Measurements from ENCODE around the gene MARCO.
"Not testable (repeated sequence)": the region's sequence is repeated elsewhere in the genome, so short reads cannot be mapped to it uniquely, and the experiment has no call there.

The MARCO gene

GRCh38 chr2:119028327-119029174 lies 86.6 kb downstream of the MARCO start:
- no peak overlapping the region for H3K27ac ChIP-seq (ENCODE audit: low read length)
- DNase-seq (peak; percentile 7), ATAC-seq (ENCODE audit: insufficient read depth, low read depth) (no peak)
- H3K9ac ChIP-seq (ENCODE audit: low read depth, low read length): no peak overlapping the region
- H3K4me2 ChIP-seq (ENCODE audit: insufficient read depth, low read length): no peak overlapping the region
- H4K20me1 ChIP-seq (ENCODE audit: insufficient read depth, low read length): no peaks in the 10 kb centered on the region
- no peaks in the 10 kb centered on the region for H3K4me1 ChIP-seq (ENCODE audit: insufficient read depth, low read length)
- no peak overlapping the region for H2AFZ ChIP-seq (ENCODE audit: low read depth, low read length)
- H3K36me3 ChIP-seq (ENCODE audit: insufficient read depth, low read length): no peaks in the 10 kb centered on the region
- H3K27me3 ChIP-seq (ENCODE audit: insufficient read depth, low read length, poor library complexity): no peaks in the 10 kb centered on the region
- TF ChIP-seq, protein P1, sequence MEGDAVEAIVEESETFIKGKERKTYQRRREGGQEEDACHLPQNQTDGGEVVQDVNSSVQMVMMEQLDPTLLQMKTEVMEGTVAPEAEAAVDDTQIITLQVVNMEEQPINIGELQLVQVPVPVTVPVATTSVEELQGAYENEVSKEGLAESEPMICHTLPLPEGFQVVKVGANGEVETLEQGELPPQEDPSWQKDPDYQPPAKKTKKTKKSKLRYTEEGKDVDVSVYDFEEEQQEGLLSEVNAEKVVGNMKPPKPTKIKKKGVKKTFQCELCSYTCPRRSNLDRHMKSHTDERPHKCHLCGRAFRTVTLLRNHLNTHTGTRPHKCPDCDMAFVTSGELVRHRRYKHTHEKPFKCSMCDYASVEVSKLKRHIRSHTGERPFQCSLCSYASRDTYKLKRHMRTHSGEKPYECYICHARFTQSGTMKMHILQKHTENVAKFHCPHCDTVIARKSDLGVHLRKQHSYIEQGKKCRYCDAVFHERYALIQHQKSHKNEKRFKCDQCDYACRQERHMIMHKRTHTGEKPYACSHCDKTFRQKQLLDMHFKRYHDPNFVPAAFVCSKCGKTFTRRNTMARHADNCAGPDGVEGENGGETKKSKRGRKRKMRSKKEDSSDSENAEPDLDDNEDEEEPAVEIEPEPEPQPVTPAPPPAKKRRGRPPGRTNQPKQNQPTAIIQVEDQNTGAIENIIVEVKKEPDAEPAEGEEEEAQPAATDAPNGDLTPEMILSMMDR (IDR thresholded peaks at IDR 0.05; ENCODE audit: borderline replicate concordance, extremely low read depth, low read length, poor library complexity, severe bottlenecking): peak; percentile 37
- no peak for TF ChIP-seq EZH2 (IDR thresholded peaks at IDR 0.05; ENCODE audit: borderline replicate concordance, low read depth, low read length, severe bottlenecking)
- H3K79me2 ChIP-seq (ENCODE audit: insufficient read depth, low read length): no peaks in the 10 kb centered on the region
- no peaks in the 10 kb centered on the region for H3K9me3 ChIP-seq (ENCODE audit: insufficient read depth, low read length, severe bottlenecking)
- H3K4me3 ChIP-seq (ENCODE audit: low read depth in 1 of 2, low read length in 2 of 2): no peak overlapping the region

DNA sequence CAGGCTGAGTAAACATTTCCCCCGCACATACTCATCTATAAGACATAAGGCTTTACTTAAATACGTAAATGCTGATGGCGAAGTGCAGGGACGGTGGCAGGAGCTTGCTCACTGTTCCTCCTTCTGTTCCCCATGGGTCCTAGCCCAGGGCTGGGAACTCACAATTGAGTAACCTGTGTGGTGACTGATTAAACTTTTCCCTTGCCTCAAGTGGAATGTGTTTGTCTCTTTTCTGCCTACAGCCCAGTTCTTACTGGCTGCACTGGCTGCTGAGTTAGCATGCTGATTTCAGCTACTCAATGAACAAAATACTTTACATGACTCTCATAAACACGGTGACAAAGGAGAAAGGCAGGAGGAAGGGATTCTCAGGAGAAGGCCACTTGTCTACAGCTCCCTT lies 87.3 kb downstream of the MARCO start:
- no peaks in the 10 kb centered on the region for H4K20me1 ChIP-seq (ENCODE audit: insufficient read depth, low read length)
- H3K9ac ChIP-seq (ENCODE audit: low read depth, low read length): no peak overlapping the region
- H3K79me2 ChIP-seq (ENCODE audit: insufficient read depth, low read length): no peaks in the 10 kb centered on the region
- H3K27me3 ChIP-seq (ENCODE audit: insufficient read depth, low read length, poor library complexity): no peaks in the 10 kb centered on the region
- ATAC-seq (ENCODE audit: insufficient read depth, low read depth): no peak
- H3K27ac ChIP-seq (ENCODE audit: low read length): no peak overlapping the region
- no peak for DNase-seq
- no peak overlapping the region for H3K4me3 ChIP-seq (ENCODE audit: low read depth in 1 of 2, low read length in 2 of 2)
- TF ChIP-seq, protein P1 (IDR thresholded peaks at IDR 0.05; ENCODE audit: borderline replicate concordance, extremely low read depth, low read length, poor library complexity, severe bottlenecking): no peak
- no peak for TF ChIP-seq EZH2 (IDR thresholded peaks at IDR 0.05; ENCODE audit: borderline replicate concordance, low read depth, low read length, severe bottlenecking)
- H3K4me1 ChIP-seq (ENCODE audit: insufficient read depth, low read length): no peaks in the 10 kb centered on the region
- no peaks in the 10 kb centered on the region for H3K9me3 ChIP-seq (ENCODE audit: insufficient read depth, low read length, severe bottlenecking)
- no peak overlapping the region for H3K4me2 ChIP-seq (ENCODE audit: insufficient read depth, low read length)
- no peaks in the 10 kb centered on the region for H3K36me3 ChIP-seq (ENCODE audit: insufficient read depth, low read length)
- no peak overlapping the region for H2AFZ ChIP-seq (ENCODE audit: low read depth, low read length)

DNA sequence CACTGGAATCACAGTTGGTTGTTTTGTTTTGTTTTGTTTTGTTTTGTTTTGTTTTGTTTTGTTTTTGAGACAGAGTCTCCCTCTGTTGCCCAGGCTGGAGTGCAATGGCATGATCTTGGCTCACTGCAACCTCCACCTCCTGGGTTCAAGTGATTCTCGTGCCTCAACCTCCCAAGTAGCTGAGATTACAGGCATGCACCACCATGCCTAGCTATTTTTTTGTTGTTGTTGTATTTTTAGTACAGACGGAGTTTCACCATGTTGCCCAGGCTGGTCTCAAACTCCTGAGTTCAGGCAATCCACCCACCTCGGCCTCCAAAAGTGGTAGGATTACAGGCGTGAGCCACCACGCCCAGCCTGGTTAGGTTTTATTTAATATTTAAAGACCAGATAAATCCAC lies 95.9 kb downstream of the MARCO start:
- not testable (repeated sequence) for H3K4me2 ChIP-seq (ENCODE audit: insufficient read depth, low read length); ATAC-seq (ENCODE audit: insufficient read depth, low read depth); H3K4me1 ChIP-seq (ENCODE audit: insufficient read depth, low read length); H3K27ac ChIP-seq (ENCODE audit: low read length); H3K9ac ChIP-seq (ENCODE audit: low read depth, low read length); H2AFZ ChIP-seq (ENCODE audit: low read depth, low read length); H3K36me3 ChIP-seq (ENCODE audit: insufficient read depth, low read length); DNase-seq; H3K79me2 ChIP-seq (ENCODE audit: insufficient read depth, low read length); H4K20me1 ChIP-seq (ENCODE audit: insufficient read depth, low read length); H3K9me3 ChIP-seq (ENCODE audit: insufficient read depth, low read length, severe bottlenecking); H3K27me3 ChIP-seq (ENCODE audit: insufficient read depth, low read length, poor library complexity); H3K4me3 ChIP-seq (ENCODE audit: low read depth in 1 of 2, low read length in 2 of 2)

- ATAC-seq (ENCODE audit: insufficient read depth, low read depth): no peak
- Histone ChIP-seq H4K20me1 (ENCODE audit: insufficient read depth, low read length) (no peaks in the 10 kb centered on the region), H3K79me2 (ENCODE audit: insufficient read depth, low read length) (no peaks in the 10 kb centered on the region), H3K27ac (ENCODE audit: low read length) (no peak overlapping the region), H3K4me3 (ENCODE audit: low read depth in 1 of 2, low read length in 2 of 2) (no peak overlapping the region), H2AFZ (ENCODE audit: low read depth, low read length) (no peak overlapping the region), H3K36me3 (ENCODE audit: insufficient read depth, low read length) (no peaks in the 10 kb centered on the region), H3K4me2 (ENCODE audit: insufficient read depth, low read length) (no peak overlapping the region), H3K4me1 (ENCODE audit: insufficient read depth, low read length) (no peaks in the 10 kb centered on the region), H3K27me3 (ENCODE audit: insufficient read depth, low read length, poor library complexity) (no peaks in the 10 kb centered on the region), H3K9me3 (ENCODE audit: insufficient read depth, low read length, severe bottlenecking) (no peaks in the 10 kb centered on the region), H3K9ac (ENCODE audit: low read depth, low read length) (no peak overlapping the region)
- DNase-seq: no peak
- TF ChIP-seq EZH2 (IDR thresholded peaks at IDR 0.05; ENCODE audit: borderline replicate concordance, low read depth, low read length, severe bottlenecking): no peak
- TF ChIP-seq, protein P1 (IDR thresholded peaks at IDR 0.05; ENCODE audit: borderline replicate concordance, extremely low read depth, low read length, poor library complexity, severe bottlenecking): no peak
Observed at GRCh38 chr2:119040730-119041129, 98.7 kb downstream of the MARCO start.
